ENCODE data around the gene PPP1R14C.
"Not testable (repeated sequence)": the region's sequence is repeated elsewhere in the genome, so short reads cannot be mapped to it uniquely, and the experiment has no call there.

The PPP1R14C gene

GRCh38 chr6:150227281-150227680 is 84.4 kb downstream of the PPP1R14C start:
- DNase-seq = no peak

DNA sequence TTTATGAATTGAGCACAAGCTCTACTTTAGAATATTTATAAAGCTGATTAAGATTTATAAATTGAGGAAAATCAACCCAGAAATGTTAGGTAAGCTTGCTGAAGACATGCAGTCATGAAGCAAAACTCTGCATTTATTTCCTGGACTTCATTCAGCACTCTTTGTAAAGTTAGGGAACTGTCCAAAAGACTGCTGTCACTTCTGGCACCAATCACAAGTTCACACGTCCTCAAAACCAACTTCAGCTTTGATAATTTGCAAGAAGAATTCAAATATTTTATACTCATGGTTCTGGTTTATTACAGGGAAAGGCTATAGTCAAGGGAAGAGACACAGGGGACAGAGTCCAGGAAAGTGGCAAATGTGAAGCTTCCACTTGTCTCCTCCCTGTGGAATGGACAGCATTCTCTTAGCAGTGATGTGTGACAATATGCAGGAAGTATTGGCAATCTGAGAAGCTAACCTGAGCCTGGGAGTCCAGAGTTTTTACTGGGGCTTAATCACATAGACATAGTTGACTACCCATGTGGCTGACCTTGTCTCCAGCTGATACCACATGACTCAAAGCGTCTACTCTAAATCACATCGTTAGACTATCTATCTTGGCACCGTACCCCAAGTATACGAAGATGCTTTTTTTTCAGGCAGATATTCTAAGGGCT is 85.4 kb downstream of the PPP1R14C start:
- no peak for DNase-seq

GRCh38 chr6:150229436-150230163 is 86.8 kb downstream of the PPP1R14C start:
- DNase-seq = no peak

DNA sequence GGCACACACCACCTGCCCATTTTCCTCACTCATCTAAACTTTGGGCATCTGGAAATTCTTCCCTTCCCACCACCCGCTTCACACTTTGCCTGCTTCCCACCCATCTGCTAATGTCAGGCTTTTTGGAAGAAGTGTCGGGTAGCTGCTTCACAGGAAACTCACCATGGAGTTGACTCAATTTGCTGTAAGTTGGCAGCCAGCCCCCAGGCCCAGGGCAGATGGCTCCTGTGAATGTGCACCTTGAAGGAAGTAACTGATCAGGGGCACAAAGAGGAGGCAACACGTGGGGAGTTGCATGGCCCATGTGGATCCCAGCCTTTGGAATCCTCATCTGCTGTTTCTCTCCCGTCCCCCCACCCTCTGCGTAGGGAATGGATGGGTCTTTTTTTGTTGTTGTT is 87.3 kb downstream of the PPP1R14C start:
- no peak for DNase-seq

- DNase-seq = no peak
Observed at GRCh38 chr6:150230832-150231524, 88.1 kb downstream of the PPP1R14C start.

DNA sequence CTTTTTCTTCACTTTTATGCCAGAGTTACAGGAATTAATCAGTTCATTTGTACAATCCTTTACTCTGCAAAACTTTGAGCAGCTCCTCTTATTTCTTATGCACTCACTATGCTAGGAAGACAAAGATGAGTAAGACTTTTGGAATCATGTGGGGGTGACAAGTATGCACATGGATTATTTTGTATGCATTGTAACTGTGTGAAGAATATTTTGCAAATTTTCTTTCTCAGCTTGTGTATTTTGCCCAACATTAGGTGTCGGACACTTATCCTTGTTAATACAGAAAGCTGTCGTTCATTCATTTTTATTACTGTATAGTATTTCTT is 88.6 kb downstream of the PPP1R14C start:
- no peak for DNase-seq

- no peak for DNase-seq
Observed at GRCh38 chr6:150233843-150234269, 91.0 kb downstream of the PPP1R14C start.

GRCh38 chr6:150235218-150235617 is 92.4 kb downstream of the PPP1R14C start:
- no peak for DNase-seq

- no peak for DNase-seq
Observed at GRCh38 chr6:150236114-150236513, 93.3 kb downstream of the PPP1R14C start.

GRCh38 chr6:150236544-150236943 is 93.7 kb downstream of the PPP1R14C start:
- DNase-seq = no peak

GRCh38 chr6:150237626-150238025 is 94.8 kb downstream of the PPP1R14C start:
- no peak for DNase-seq

DNA sequence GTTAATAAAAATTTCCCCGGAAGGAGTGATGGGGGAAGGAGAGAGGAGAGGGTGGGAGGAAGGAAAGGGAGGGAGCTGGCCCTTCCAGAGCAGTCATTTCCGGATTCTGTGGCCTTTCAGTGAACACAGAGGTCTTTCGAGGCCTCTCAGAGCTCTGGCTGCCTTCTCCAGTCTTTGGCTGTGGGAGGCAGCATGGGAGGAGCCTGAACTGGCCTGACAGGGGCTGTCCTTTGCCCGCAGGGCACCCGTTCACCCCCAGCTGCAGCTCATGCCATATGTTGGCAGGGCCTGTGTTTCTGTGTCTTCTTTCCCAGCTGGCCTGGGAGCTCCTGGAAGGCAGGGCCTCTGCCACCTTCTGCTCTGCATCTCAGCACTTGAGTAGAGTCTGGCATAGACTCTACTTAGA is 95.5 kb downstream of the PPP1R14C start:
- DNase-seq = no peak

DNA sequence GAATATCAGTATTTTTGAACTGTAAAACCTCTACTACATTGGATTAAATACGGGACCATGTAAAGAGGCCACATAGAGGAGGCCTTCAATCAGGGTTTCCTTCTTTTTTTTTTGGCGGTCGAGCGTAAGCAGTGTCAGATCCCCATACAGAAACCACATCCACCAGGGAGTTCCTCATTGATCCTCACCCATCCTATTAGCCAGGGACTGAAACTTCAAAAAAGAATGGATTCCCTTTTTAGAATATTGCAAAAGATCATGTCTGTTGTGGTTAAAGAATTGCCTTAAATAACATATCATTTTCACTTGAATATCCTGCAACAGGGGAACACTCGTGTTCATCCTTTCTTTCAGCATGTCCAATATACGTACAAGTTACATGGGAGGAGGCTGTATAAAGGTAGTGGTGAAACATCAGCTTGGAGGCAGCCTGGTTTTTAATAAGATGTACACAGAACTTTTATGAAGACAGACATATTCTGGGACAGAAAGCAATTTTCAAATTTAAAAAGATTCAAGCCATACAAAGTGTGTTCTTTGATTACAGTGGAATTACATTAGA is 96.1 kb downstream of the PPP1R14C start:
- no peak for DNase-seq

DNA sequence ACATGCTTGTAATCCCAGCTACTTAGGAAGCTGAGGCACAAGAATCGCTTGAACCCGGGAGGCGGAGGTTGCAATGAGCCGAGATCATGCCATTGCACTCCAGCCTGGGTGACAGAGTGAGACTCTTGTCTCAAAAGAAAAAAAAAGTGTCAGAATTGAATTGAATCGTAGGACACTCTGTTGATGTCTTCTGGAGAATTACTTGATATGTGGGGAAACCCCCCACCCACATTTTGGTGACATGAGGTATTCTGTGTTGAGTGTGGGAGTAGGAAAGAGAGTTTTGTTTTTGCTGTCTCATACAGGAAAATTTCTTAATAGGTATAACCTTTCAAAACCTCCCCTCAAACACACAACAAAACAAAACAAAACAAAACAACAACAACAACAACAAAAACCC is 98.9 kb downstream of the PPP1R14C start:
- DNase-seq = not testable (repeated sequence)

DNA sequence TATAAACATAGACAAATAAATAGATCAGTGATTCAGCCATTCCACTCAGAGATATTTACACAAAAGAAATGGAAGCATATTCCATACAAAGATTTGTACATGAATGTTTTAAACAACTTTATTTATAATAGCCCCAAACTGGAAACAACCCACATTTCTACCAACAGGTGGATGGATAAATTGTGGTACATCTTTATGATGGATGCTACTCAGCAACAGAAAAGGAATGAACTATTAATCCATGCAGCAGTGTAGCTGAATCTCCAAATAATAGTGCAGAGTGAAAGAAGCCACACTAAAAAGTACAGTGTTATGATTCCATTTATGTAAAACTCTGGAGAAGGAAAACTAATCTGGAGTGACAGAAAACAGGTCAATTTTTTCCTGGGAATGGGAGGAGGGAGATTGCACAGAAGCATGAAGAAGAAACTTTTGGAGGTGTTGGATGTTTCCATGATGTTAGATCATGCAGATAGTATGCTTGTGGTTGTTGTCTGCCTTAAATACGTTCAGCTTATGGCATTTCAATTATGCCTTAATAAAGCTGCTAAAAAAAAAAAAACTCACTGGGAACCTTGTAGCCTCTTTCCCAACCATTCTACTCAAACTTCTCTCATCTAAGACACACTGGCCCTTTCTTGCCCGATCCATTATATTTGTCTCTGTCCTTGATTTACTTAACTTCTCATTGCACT is 100.9 kb downstream of the PPP1R14C start:
- DNase-seq = no peak

- no peak for DNase-seq
Observed at GRCh38 chr6:150245148-150245935, 102.5 kb downstream of the PPP1R14C start.

DNA sequence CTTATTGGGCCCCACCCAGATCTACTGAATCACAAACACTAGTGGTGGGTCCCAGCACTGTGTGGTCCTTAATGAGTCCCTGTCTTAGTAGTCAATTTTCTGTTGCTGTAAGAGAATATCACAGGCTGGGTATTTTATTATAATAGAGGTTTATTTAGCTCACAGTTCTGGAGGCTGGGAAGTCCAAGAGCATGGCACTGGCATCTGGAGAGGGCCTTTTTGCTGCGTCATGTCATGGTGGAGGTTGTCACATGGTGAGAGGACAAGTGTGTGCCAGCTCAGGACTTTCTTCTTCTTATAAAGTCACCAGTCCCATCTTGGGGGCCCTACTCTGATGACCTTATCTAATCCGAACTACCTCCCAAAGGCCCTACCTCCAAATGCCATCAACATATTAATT is 105.0 kb downstream of the PPP1R14C start:
- no peak for DNase-seq

DNA sequence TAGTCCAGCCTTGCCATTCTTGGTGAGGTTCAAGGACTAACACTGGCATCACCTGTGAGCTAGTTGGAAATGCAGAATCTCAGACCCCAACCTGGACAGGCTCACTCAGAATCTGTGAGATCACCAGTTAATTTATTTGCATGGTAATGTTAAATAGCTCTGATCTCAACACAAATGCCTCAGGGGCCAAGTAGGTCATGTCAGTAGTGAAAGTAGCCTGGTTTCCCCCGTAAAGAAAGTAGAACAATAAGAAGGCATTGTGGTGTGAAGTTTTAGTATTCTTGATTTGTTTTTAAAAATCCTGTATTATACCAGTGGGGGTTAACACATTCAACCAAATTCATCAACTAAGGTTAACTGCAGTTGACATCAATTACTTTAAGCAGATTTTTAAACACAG is 105.5 kb downstream of the PPP1R14C start:
- DNase-seq = no peak

- DNase-seq = no peak
Observed at GRCh38 chr6:150249261-150249660, 106.4 kb downstream of the PPP1R14C start.

GRCh38 chr6:150250826-150251225 is 108.0 kb downstream of the PPP1R14C start:
- no peak for DNase-seq

- peak; percentile 46 for DNase-seq
Observed at GRCh38 chr6:150251566-150252186, 108.8 kb downstream of the PPP1R14C start.

All from DMS79 (cell line).